BJ (cell line): ENCODE measurements around the gene C2CD2. TPM values are rescaled to one million over a fixed set of nuclear protein-coding genes. Genes with fewer than 3 reads are reported as not detected.
A peak's percentile ranks its signal among the peaks of the same experiment; 100 is the strongest.

ENCODE experiments used
- CTCF ChIA-PET: fragments of 350-600 bp; formaldehyde crosslinking; extraction: SDS; loops from one replicate; lab custom pipeline; 2021; ENCODE audit warnings: antibody characterized with exemption, inconsistent platforms; lab: Yijun Ruan, JAX
- POLR2A ChIA-PET: fragments of 300-600 bp; sonication (Branson Sonifier 250); formaldehyde crosslinking; extraction: SDS; loops from one replicate; lab custom pipeline; 2021; ENCODE audit warnings: antibody characterized with exemption; lab: Charles Lee
- DNase-seq: peaks from one replicate; pipeline ENCODE4 v3.0.0-alpha.2; 2011; ENCODE audit warnings: low read depth
- H3K27me3 ChIP-seq: 2 replicates; pipeline ENCODE4 v1.6.0; 2011; ENCODE audit warnings: low read length; ENCODE audit not compliant: control insufficient read depth, insufficient read depth
- H3K36me3 ChIP-seq: 2 replicates; pipeline ENCODE4 v1.5.1; 2011; ENCODE audit warnings: low read length; ENCODE audit not compliant: control insufficient read depth, insufficient read depth
- H3K4me3 ChIP-seq: 2 replicates; pipeline ENCODE4 v1.5.1; 2011; ENCODE audit warnings: low read depth, mild to moderate bottlenecking, control low read depth, low read length
- CTCF ChIP-seq: IDR thresholded peaks from 2 replicates; pipeline ENCODE4 v1.5.1; 2011; ENCODE audit warnings: low read depth, mild to moderate bottlenecking, control low read depth, inconsistent platforms, low read length, moderate library complexity; ENCODE audit not compliant: insufficient read depth
- polyA plus RNA-seq: library from polyadenylated mRNA; depleted of rRNA; stranded (reverse); fragments of >200 nt; gene quantifications from 2 replicates; pipeline ENCODE4 v1.2.3, GENCODE V29; 2011

Gene C2CD2
- polyA plus RNA-seq, 1 experiment: 21.9 TPM

- H3K27me3 ChIP-seq: no peaks in the 10 kb centered on the region
- ChIA-PET POLR2A (no interaction called here), CTCF (interaction anchor here (0.7 to 1.8 kb wide), 4 partner anchors 12 to 270 kb away, joined by 3 to 4 read pairs (median 3); no protein-coding TSS in a partner anchor)
- peak; percentile 38 for TF ChIP-seq CTCF
- no peak for DNase-seq
- H3K4me3 ChIP-seq: no peak overlapping the region
- peaks cover 1% of the 10 kb centered on the region; the same call in 1 of the 2 replicates for H3K36me3 ChIP-seq
Measured at GRCh38 chr21:41847066-41847804, 106.6 kb downstream of the C2CD2 start.

GRCh38 chr21:41846536-41846935 is 107.3 kb downstream of the C2CD2 start:
- Histone ChIP-seq H3K4me3 (no peak overlapping the region), H3K36me3 (peaks cover 1% of the 10 kb centered on the region; the same call in 1 of the 2 replicates), H3K27me3 (no peaks in the 10 kb centered on the region)
- DNase-seq: no peak
- TF ChIP-seq CTCF: no peak
- ChIA-PET POLR2A (no interaction called here), CTCF (interaction anchor here (0.7 to 1.8 kb wide), 2 partner anchors 13 to 85 kb away, joined by 3 to 4 read pairs; no protein-coding TSS in a partner anchor)

- CTCF ChIA-PET: interaction anchor here (1.8 kb wide), 1 partner anchor 13 kb away, joined by 4 read pairs; no protein-coding TSS in a partner anchor
- POLR2A ChIA-PET: no interaction called here
- Histone ChIP-seq H3K4me3 (no peak overlapping the region), H3K27me3 (no peaks in the 10 kb centered on the region), H3K36me3 (peaks cover 1% of the 10 kb centered on the region; the same call in 1 of the 2 replicates)
- no peak for DNase-seq
- no peak for TF ChIP-seq CTCF
Measured at GRCh38 chr21:41846033-41846317, 107.8 kb downstream of the C2CD2 start.

GRCh38 chr21:41845310-41846032 is 108.3 kb downstream of the C2CD2 start:
- no peak for DNase-seq
- CTCF ChIA-PET: interaction anchor here (1.8 kb wide), 1 partner anchor 14 kb away, joined by 4 read pairs; no protein-coding TSS in a partner anchor

More at GRCh38 chr21:41845310-41846032, 108.3 kb downstream of the C2CD2 start:
- TF ChIP-seq CTCF: no peak
- POLR2A ChIA-PET: no interaction called here
- H3K4me3 ChIP-seq: no peak overlapping the region
- H3K27me3 ChIP-seq: no peaks in the 10 kb centered on the region
- peaks cover 1% of the 10 kb centered on the region; the same call in 1 of the 2 replicates for H3K36me3 ChIP-seq
